ENCODE measurements around the gene FTCD. TPM values are rescaled to one million over a fixed set of nuclear protein-coding genes. Genes with fewer than 3 reads are reported as not detected.

Gene FTCD
- total RNA-seq, 1 donor: 0.10 TPM

GRCh38 chr21:46130831-46131587 lies 24.4 kb downstream of the FTCD start:
- Histone ChIP-seq H3K4me3 (ENCODE audit: low read length) (no peak overlapping the region), H3K27me3 (ENCODE audit: insufficient read depth, low read length) (no peaks in the 10 kb centered on the region), H3K4me1 (ENCODE audit: insufficient read depth, low read length) (no peaks in the 10 kb centered on the region), H3K9me3 (ENCODE audit: low read depth, low read length) (no peaks in the 10 kb centered on the region)

- Histone ChIP-seq H3K4me3 (ENCODE audit: low read length) (no peak overlapping the region), H3K27me3 (ENCODE audit: insufficient read depth, low read length) (no peaks in the 10 kb centered on the region), H3K9me3 (ENCODE audit: low read depth, low read length) (no peaks in the 10 kb centered on the region), H3K4me1 (ENCODE audit: insufficient read depth, low read length) (no peaks in the 10 kb centered on the region)
These were observed 25.3 kb downstream of the FTCD start for GRCh38 chr21:46129846-46130651.

GRCh38 chr21:46128933-46129571 lies 26.3 kb downstream of the FTCD start:
- Histone ChIP-seq H3K27me3 (ENCODE audit: insufficient read depth, low read length) (no peaks in the 10 kb centered on the region), H3K4me3 (ENCODE audit: low read length) (no peak overlapping the region), H3K9me3 (ENCODE audit: low read depth, low read length) (no peaks in the 10 kb centered on the region)

GRCh38 chr21:46128106-46128932 lies 27.1 kb downstream of the FTCD start:
- H3K4me3 ChIP-seq (ENCODE audit: low read length): no peak overlapping the region
- no peaks in the 10 kb centered on the region for H3K27me3 ChIP-seq (ENCODE audit: insufficient read depth, low read length)
- H3K4me1 ChIP-seq (ENCODE audit: insufficient read depth, low read length): no peaks in the 10 kb centered on the region
- H3K9me3 ChIP-seq (ENCODE audit: low read depth, low read length): no peaks in the 10 kb centered on the region

More at GRCh38 chr21:46128933-46129571, 26.3 kb downstream of the FTCD start:
- no peaks in the 10 kb centered on the region for H3K4me1 ChIP-seq (ENCODE audit: insufficient read depth, low read length)

- no peaks in the 10 kb centered on the region for H3K4me1 ChIP-seq (ENCODE audit: insufficient read depth, low read length)
- H3K4me3 ChIP-seq (ENCODE audit: low read length): no peak overlapping the region
- H3K9me3 ChIP-seq (ENCODE audit: low read depth, low read length): no peaks in the 10 kb centered on the region
- no peaks in the 10 kb centered on the region for H3K27me3 ChIP-seq (ENCODE audit: insufficient read depth, low read length)
These were observed 27.9 kb downstream of the FTCD start for GRCh38 chr21:46127239-46128105.

GRCh38 chr21:46126309-46127238 lies 28.8 kb downstream of the FTCD start:
- Histone ChIP-seq H3K4me3 (ENCODE audit: low read length) (no peak overlapping the region), H3K4me1 (ENCODE audit: insufficient read depth, low read length) (no peaks in the 10 kb centered on the region), H3K9me3 (ENCODE audit: low read depth, low read length) (no peaks in the 10 kb centered on the region), H3K27me3 (ENCODE audit: insufficient read depth, low read length) (no peaks in the 10 kb centered on the region)

GRCh38 chr21:46125846-46126301 lies 29.5 kb downstream of the FTCD start:
- Histone ChIP-seq H3K4me1 (ENCODE audit: insufficient read depth, low read length) (no peaks in the 10 kb centered on the region), H3K4me3 (ENCODE audit: low read length) (no peak overlapping the region), H3K27me3 (ENCODE audit: insufficient read depth, low read length) (no peaks in the 10 kb centered on the region), H3K9me3 (ENCODE audit: low read depth, low read length) (no peaks in the 10 kb centered on the region)

GRCh38 chr21:46124926-46125845 lies 30.2 kb downstream of the FTCD start:
- Histone ChIP-seq H3K4me1 (ENCODE audit: insufficient read depth, low read length) (no peaks in the 10 kb centered on the region), H3K4me3 (ENCODE audit: low read length) (no peak overlapping the region), H3K9me3 (ENCODE audit: low read depth, low read length) (no peaks in the 10 kb centered on the region), H3K27me3 (ENCODE audit: insufficient read depth, low read length) (no peaks in the 10 kb centered on the region)

- no peak overlapping the region for H3K4me3 ChIP-seq (ENCODE audit: low read length)
These were observed 31.1 kb downstream of the FTCD start for GRCh38 chr21:46124083-46124925.

GRCh38 chr21:46122758-46123683 lies 32.4 kb downstream of the FTCD start:
- Histone ChIP-seq H3K4me3 (ENCODE audit: low read length) (no peak overlapping the region), H3K9me3 (ENCODE audit: low read depth, low read length) (no peaks in the 10 kb centered on the region), H3K27me3 (ENCODE audit: insufficient read depth, low read length) (no peaks in the 10 kb centered on the region), H3K4me1 (ENCODE audit: insufficient read depth, low read length) (no peaks in the 10 kb centered on the region)

More at GRCh38 chr21:46124083-46124925, 31.1 kb downstream of the FTCD start:
- Histone ChIP-seq H3K9me3 (ENCODE audit: low read depth, low read length) (no peaks in the 10 kb centered on the region), H3K4me1 (ENCODE audit: insufficient read depth, low read length) (no peaks in the 10 kb centered on the region), H3K27me3 (ENCODE audit: insufficient read depth, low read length) (no peaks in the 10 kb centered on the region)

GRCh38 chr21:46122237-46122671 lies 33.1 kb downstream of the FTCD start:
- Histone ChIP-seq H3K4me3 (ENCODE audit: low read length) (no peak overlapping the region), H3K9me3 (ENCODE audit: low read depth, low read length) (no peaks in the 10 kb centered on the region), H3K27me3 (ENCODE audit: insufficient read depth, low read length) (no peaks in the 10 kb centered on the region), H3K4me1 (ENCODE audit: insufficient read depth, low read length) (no peaks in the 10 kb centered on the region)

Measured in mononuclear cell (primary cell).